Measurements from ENCODE around the gene KRT5. TPM values are rescaled to one million over a fixed set of nuclear protein-coding genes. Genes with fewer than 3 reads are reported as not detected.

The KRT5 gene
- polyA plus RNA-seq, 3 donors, result 0.04 TPM; not detected in 2

DNA sequence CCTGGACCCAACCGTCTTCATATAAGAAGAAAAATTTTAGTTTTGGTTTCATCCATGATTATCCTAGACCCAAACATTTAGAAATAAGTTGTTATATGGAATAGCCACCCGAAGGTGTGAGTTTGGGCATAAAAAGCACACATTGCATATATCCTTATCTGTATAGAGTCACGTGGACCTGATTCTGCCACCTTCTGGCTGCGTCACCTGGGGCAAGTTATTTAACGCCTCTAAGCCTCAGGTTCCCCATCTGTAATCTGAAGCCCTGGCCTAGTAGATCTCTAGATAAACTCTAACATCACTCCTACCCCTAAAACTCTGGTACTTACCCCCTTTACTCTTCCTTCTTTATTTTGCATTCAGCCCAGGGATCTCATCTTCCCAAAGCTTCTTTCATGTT lies 14.3 kb upstream of the KRT5 start:
- Mint-ChIP-seq H3K4me3 (no peak overlapping the region), H3K36me3 (no peaks in the 10 kb centered on the region), H3K27me3 (ENCODE audit: low read depth in 3 of 3) (peaks cover 3 to 4% (median 3%) of the 10 kb centered on the region in 3 donors), H3K9me3 (peaks cover 0 to 1% (median 0%) of the 10 kb centered on the region in 7 donors), H3K4me1 (peaks cover 14% of the 10 kb centered on the region), H3K27ac (no peak overlapping the region)
- Histone ChIP-seq H3K79me2 (ENCODE audit: insufficient read depth, low read length) (no peaks in the 10 kb centered on the region), H3K27ac (ENCODE audit: low read depth in 1 of 2, low read length in 2 of 2) (no peak overlapping the region), H3K36me3 (replicated peaks in 1 of 2; ENCODE audit: control insufficient read depth in 1 of 2, insufficient read depth in 2 of 2, low read length in 2 of 2) (no peaks in the 10 kb centered on the region), H3K27me3 (ENCODE audit: control insufficient read depth in 2 of 2, insufficient read depth in 2 of 2, low read length in 2 of 2) (no peaks in the 10 kb centered on the region), H3K4me1 (ENCODE audit: control insufficient read depth in 1 of 2, insufficient read depth in 2 of 2, low read length in 2 of 2) (peaks cover 10 to 18% of the 10 kb centered on the region in 2 donors), H2AFZ (ENCODE audit: insufficient read depth, low read depth, low read length, poor library complexity, severe bottlenecking) (no peak overlapping the region), H4K20me1 (ENCODE audit: insufficient read depth, low read length) (no peaks in the 10 kb centered on the region), H3K4me3 (replicated peaks in 1 of 3; ENCODE audit: low read depth in 2 of 3, low read length in 3 of 3) (no peak overlapping the region), H3K9ac (ENCODE audit: insufficient read depth, low read length, poor library complexity, severe bottlenecking) (no peak overlapping the region), H3K4me2 (replicated peaks; ENCODE audit: extremely low read depth, low read length, poor library complexity, severe bottlenecking) (no peak overlapping the region), H3K9me3 (replicated peaks in 1 of 2; ENCODE audit: control insufficient read depth in 1 of 2, insufficient read depth in 1 of 2, low read length in 2 of 2) (no peaks in the 10 kb centered on the region)
- 88% methylated on average over 2 of the region's 5 CpGs for WGBS (ENCODE audit: insufficient coverage)
- intact Hi-C loops (cut with micrococcal nuclease), result no loop called here
- no peak for DNase-seq
- TF ChIP-seq CTCF (IDR thresholded peaks at IDR 0.05), result no peak

DNA sequence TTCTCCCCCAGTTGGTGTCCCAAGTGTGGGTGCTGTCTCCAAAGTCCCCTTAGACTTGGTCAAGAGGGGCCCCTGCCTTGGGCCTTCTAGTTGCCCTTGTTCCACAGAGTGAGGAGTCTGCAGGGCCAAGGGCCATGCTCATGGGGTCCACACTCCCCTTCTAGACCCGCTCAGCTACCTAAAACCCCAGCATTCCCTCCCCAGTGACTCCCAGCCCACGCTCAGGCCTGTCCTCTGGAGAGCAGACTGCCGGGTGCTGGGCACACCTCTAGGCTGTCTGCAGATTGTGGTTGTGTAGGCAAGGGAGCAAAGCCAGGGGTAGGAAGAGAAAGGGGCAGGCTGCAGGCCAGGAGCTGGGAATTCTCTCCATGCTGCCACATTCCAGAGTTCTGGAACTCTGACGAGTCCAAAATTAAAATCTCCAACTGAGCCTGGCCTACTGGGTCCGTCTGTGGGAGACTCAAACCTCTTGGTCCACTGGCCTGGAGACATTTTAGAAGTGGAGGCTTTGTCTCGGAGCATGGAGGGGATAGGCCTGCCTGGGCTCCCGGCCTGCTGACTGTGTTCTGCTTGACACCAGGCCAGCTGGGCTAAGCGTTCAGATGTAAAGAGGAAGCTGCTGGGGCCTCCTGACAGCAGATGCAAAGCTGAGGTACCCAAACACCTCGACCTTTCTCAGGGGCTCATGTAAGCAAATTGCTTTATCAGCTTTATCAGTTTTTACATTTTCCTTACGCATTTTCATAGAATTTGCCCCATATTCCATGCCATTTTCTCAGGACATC lies 13.7 kb upstream of the KRT5 start:
- H3K27me3 Mint-ChIP-seq (ENCODE audit: low read depth in 3 of 3), result peaks cover 1 to 5% (median 3%) of the 10 kb centered on the region in 3 donors
- Histone ChIP-seq H3K4me2 (replicated peaks; ENCODE audit: extremely low read depth, low read length, poor library complexity, severe bottlenecking) (no peak overlapping the region), H3K27me3 (ENCODE audit: control insufficient read depth in 2 of 2, insufficient read depth in 2 of 2, low read length in 2 of 2) (no peaks in the 10 kb centered on the region), H3K9ac (ENCODE audit: insufficient read depth, low read length, poor library complexity, severe bottlenecking) (no peak overlapping the region), H3K36me3 (replicated peaks in 1 of 2; ENCODE audit: control insufficient read depth in 1 of 2, insufficient read depth in 2 of 2, low read length in 2 of 2) (no peaks in the 10 kb centered on the region), H2AFZ (ENCODE audit: insufficient read depth, low read depth, low read length, poor library complexity, severe bottlenecking) (no peak overlapping the region), H4K20me1 (ENCODE audit: insufficient read depth, low read length) (no peaks in the 10 kb centered on the region), H3K4me1 (ENCODE audit: control insufficient read depth in 1 of 2, insufficient read depth in 2 of 2, low read length in 2 of 2) (peaks cover 10 to 18% of the 10 kb centered on the region in 2 donors), H3K9me3 (replicated peaks in 1 of 2; ENCODE audit: control insufficient read depth in 1 of 2, insufficient read depth in 1 of 2, low read length in 2 of 2) (no peaks in the 10 kb centered on the region), H3K79me2 (ENCODE audit: insufficient read depth, low read length) (no peaks in the 10 kb centered on the region), H3K4me3 (replicated peaks in 1 of 3; ENCODE audit: low read depth in 2 of 3, low read length in 3 of 3) (no peak overlapping the region), H3K27ac (ENCODE audit: low read depth in 1 of 2, low read length in 2 of 2) (peak overlapping the region in 1 of 2 donors; percentile 3)
- H3K4me1 Mint-ChIP-seq, result peaks cover 14% of the 10 kb centered on the region
- peaks cover 0 to 1% (median 0%) of the 10 kb centered on the region in 7 donors for H3K9me3 Mint-ChIP-seq
- H3K36me3 Mint-ChIP-seq, result no peaks in the 10 kb centered on the region
- peak overlapping the region in 1 of 7 donors; percentile 30 for H3K27ac Mint-ChIP-seq
- no peak for TF ChIP-seq CTCF (IDR thresholded peaks at IDR 0.05)
- WGBS (ENCODE audit: insufficient coverage), result 50% methylated on average over 6 of the region's 10 CpGs
- no peak for DNase-seq
- H3K4me3 Mint-ChIP-seq, result no peak overlapping the region
- intact Hi-C loops (cut with micrococcal nuclease), result no loop called here

All from CD14-positive monocyte (primary cell).